ACC112 (cell line): ENCODE results near the gene FAM3A.
A peak's percentile ranks its signal among the peaks of the same experiment; 100 is the strongest.

Source experiments
- H2AFZ ChIP-seq: fragments of 200-600 bp; sonication (generic); one replicate; pipeline ENCODE4 v1.6.0; 2017; ENCODE audit warnings: antibody characterized with exemption, low read length; ENCODE audit not compliant: unreplicated experiment
- H3K27ac ChIP-seq: fragments of 200-600 bp; sonication (generic); 2 replicates; pipeline ENCODE4 v1.5.1; 2014; ENCODE audit warnings: low read depth, mild to moderate bottlenecking, antibody characterized with exemption, low read length, moderate library complexity
- H3K27me3 ChIP-seq: fragments of 200-600 bp; sonication (generic); 2 replicates; pipeline ENCODE4 v1.6.1; 2014; ENCODE audit warnings: mild to moderate bottlenecking, antibody characterized with exemption, low read length, moderate library complexity, mixed read lengths; ENCODE audit not compliant: insufficient read depth
- H3K36me3 ChIP-seq: fragments of 200-600 bp; sonication (generic); 2 replicates; pipeline ENCODE4 v1.6.1; 2016; ENCODE audit warnings: mild to moderate bottlenecking, antibody characterized with exemption, low read length, moderate library complexity, mixed read lengths; ENCODE audit not compliant: insufficient read depth
- H3K4me1 ChIP-seq: fragments of 200-600 bp; sonication (generic); one replicate; pipeline ENCODE4 v1.6.1; 2016; ENCODE audit warnings: low read length, mixed read lengths; ENCODE audit not compliant: insufficient read depth, unreplicated experiment, control insufficient read depth
- H3K4me3 ChIP-seq: fragments of 200-600 bp; sonication (generic); 2 replicates; pipeline ENCODE4 v1.5.1; 2014; ENCODE audit warnings: mild to moderate bottlenecking, low read depth, low read length
- H3K79me2 ChIP-seq: fragments of 200-600 bp; sonication (generic); one replicate; pipeline ENCODE4 v1.6.0; 2016; ENCODE audit warnings: low read length; ENCODE audit not compliant: control insufficient read depth, unreplicated experiment, insufficient read depth

Gene FAM3A

GRCh38 chrX:154466907-154467306, 49.1 kb downstream of the FAM3A start:
- H2AFZ ChIP-seq: no peak overlapping the region
- no peak overlapping the region for H3K27ac ChIP-seq
- H3K36me3 ChIP-seq: no peaks in the 10 kb centered on the region
- H3K4me3 ChIP-seq: no peak overlapping the region
- no peaks in the 10 kb centered on the region for H3K27me3 ChIP-seq
- H3K4me1 ChIP-seq: no peaks in the 10 kb centered on the region
- H3K79me2 ChIP-seq: no peaks in the 10 kb centered on the region

DNA sequence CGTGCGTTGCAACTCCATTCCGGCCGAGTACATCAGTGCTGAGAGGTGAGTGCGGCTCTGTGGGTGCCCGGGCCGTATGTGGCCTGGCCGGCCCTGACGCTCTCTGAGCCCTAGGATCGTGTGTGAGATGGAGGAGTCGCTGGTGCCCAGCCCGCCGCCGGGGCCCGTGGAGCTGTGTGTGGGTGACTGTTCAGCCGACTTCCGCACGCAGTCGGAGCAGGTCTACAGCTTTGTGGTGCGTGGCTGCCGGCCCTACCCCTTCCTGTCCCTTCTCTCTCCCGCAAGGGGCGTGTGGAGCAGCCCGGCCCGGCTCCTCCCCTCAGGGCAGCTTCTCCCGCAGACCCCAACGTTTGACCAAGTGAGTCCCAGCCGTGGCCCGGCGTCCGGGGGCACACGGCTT, 50.0 kb downstream of the FAM3A start:
- H2AFZ ChIP-seq: no peak overlapping the region
- no peak overlapping the region for H3K27ac ChIP-seq
- H3K4me3 ChIP-seq: no peak overlapping the region
- no peaks in the 10 kb centered on the region for H3K36me3 ChIP-seq
- H3K27me3 ChIP-seq: no peaks in the 10 kb centered on the region
- H3K79me2 ChIP-seq: peaks cover 7% of the 10 kb centered on the region
- no peaks in the 10 kb centered on the region for H3K4me1 ChIP-seq

DNA sequence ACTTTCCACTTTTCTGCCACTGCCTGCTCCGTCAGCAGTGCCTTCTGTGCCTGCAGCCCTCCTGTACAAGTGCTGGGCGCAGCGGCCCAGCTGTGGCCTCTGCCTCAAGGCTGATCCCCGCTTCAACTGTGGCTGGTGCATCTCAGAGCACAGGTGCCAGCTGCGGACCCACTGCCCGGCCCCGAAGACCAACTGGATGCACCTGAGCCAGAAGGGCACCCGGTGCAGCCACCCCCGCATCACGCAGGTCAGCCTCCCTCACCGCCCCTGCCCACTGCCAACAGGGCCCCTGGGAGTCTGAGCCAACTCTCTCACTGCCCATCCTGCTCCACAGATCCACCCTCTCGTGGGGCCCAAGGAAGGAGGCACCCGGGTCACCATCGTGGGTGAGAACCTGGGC, 50.4 kb downstream of the FAM3A start:
- Histone ChIP-seq H3K4me3 (no peak overlapping the region), H2AFZ (no peak overlapping the region), H3K4me1 (no peaks in the 10 kb centered on the region), H3K79me2 (peaks cover 11% of the 10 kb centered on the region), H3K27me3 (no peaks in the 10 kb centered on the region), H3K27ac (no peak overlapping the region), H3K36me3 (no peaks in the 10 kb centered on the region)

- Histone ChIP-seq H3K4me1 (no peaks in the 10 kb centered on the region), H3K36me3 (no peaks in the 10 kb centered on the region), H3K27ac (no peak overlapping the region), H3K79me2 (peaks cover 19% of the 10 kb centered on the region), H2AFZ (no peak overlapping the region), H3K4me3 (no peak overlapping the region), H3K27me3 (no peaks in the 10 kb centered on the region)
Observed at GRCh38 chrX:154464806-154465365, 51.1 kb downstream of the FAM3A start.

- no peak overlapping the region for H3K4me3 ChIP-seq
- no peak overlapping the region for H2AFZ ChIP-seq
- no peaks in the 10 kb centered on the region for H3K4me1 ChIP-seq
- H3K27ac ChIP-seq: no peak overlapping the region
- no peaks in the 10 kb centered on the region for H3K27me3 ChIP-seq
- H3K36me3 ChIP-seq: no peaks in the 10 kb centered on the region
- peaks cover 30% of the 10 kb centered on the region for H3K79me2 ChIP-seq
Observed at GRCh38 chrX:154463611-154464220, 52.3 kb downstream of the FAM3A start.

DNA sequence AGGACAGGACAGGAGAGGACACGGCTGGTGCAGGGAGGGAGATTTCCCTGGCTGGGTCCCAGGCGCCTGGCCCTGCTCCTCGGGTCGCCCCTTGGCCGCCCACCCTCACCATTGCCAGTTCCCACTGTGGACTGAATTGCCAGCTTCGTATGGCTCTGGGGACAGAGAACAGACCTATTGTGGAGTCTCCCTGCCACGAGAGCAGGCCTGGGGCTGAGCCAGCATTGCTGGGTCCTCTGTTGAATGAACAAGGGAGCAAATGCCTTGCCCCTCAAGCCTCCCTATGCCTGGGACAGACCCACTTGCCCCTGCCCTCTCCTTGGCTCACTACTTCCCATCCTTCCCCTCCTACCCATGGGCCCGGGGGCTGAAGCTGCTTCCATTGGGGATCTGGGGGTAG, 53.6 kb downstream of the FAM3A start:
- Histone ChIP-seq H3K36me3 (no peaks in the 10 kb centered on the region), H2AFZ (no peak overlapping the region), H3K4me1 (no peaks in the 10 kb centered on the region), H3K4me3 (no peak overlapping the region), H3K27me3 (no peaks in the 10 kb centered on the region), H3K27ac (no peak overlapping the region), H3K79me2 (peaks cover 36% of the 10 kb centered on the region)

- Histone ChIP-seq H2AFZ (no peak overlapping the region), H3K4me1 (no peaks in the 10 kb centered on the region), H3K27me3 (no peaks in the 10 kb centered on the region), H3K27ac (no peak overlapping the region), H3K36me3 (no peaks in the 10 kb centered on the region), H3K4me3 (peak overlapping the region; percentile 91), H3K79me2 (peaks cover 36% of the 10 kb centered on the region)
Observed at GRCh38 chrX:154460326-154460725, 55.7 kb downstream of the FAM3A start.

- Histone ChIP-seq H3K27ac (no peak overlapping the region), H3K4me3 (peak overlapping the region; percentile 91), H3K36me3 (no peaks in the 10 kb centered on the region), H3K79me2 (peaks cover 36% of the 10 kb centered on the region), H2AFZ (no peak overlapping the region), H3K4me1 (no peaks in the 10 kb centered on the region), H3K27me3 (no peaks in the 10 kb centered on the region)
Observed at GRCh38 chrX:154459832-154460231, 56.2 kb downstream of the FAM3A start.

DNA sequence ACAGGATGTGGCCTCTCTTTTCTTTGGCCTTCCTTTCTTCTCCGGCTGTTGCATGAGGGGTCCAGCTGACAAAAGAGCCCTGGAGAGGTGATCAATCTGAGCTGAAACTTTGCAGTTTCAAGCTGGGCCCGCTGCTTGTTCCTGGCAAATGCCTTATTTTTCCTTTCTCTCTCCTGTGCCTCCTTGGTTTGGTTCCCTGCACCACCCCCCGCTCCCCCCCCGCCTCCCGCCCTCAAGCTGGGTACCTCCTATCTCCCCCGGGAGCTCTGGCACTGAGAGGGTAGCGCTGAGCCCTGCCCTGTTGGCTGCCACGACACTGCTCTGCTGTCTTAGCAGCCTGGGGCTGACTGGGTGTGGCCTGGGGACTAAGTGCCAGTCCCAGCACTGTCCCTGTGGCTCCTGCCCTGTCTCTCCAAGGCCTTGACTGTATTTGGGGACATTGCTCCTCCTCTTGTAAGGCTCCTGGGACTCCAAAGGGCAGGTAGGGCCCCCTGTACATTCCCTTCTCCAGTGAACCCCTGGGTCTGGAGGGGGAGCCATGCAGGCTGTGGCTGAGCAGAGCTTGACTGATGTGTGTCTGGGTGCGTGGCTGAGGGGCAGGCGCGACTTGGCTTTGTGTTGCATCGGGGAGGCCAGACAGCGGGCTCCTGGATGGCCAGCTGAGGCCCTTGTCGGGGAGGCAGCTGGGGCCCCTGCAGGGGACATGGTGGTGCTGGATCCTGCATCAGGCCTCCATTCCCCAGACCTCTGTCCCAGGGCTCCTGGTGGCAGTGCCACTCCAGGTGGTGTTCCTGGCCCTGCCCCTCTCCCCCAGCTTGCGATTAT, 56.9 kb downstream of the FAM3A start:
- Histone ChIP-seq H3K79me2 (peaks cover 36% of the 10 kb centered on the region), H3K27ac (no peak overlapping the region), H3K4me3 (peak overlapping the region; percentile 91), H3K27me3 (no peaks in the 10 kb centered on the region), H2AFZ (no peak overlapping the region), H3K36me3 (no peaks in the 10 kb centered on the region), H3K4me1 (no peaks in the 10 kb centered on the region)

GRCh38 chrX:154458116-154458953, 57.7 kb downstream of the FAM3A start, which contains the start of gene PLXNA3:
Gene PLXNA3 (plus strand): TSS chrX:154458281. CDS start chrX:154460184, 1,903 bp downstream.
- Histone ChIP-seq H3K4me1 (no peaks in the 10 kb centered on the region), H3K79me2 (peaks cover 36% of the 10 kb centered on the region), H3K27ac (peak within 1 kb of the TSS; percentile 60; the same call in 1 of the 2 replicates), H3K27me3 (no peaks in the 10 kb centered on the region), H3K4me3 (peak within 1 kb of the TSS; percentile 91), H2AFZ (no peak within 1 kb of the TSS), H3K36me3 (no peaks in the 10 kb centered on the region)
